HepG2 (cell line): ENCODE results near the gene SPOP.

Experiments used
- EZH2 ChIP-seq: conservative IDR thresholded peaks from 2 replicates; pipeline ENCODE4 v1.6.1; 2012; ENCODE audit warnings: mild to moderate bottlenecking, low read depth, low read length, moderate library complexity
- FOXM1 ChIP-seq: sonication (generic); formaldehyde crosslinking; IDR thresholded peaks from 2 replicates; pipeline ENCODE4 v1.5.0; 2020; ENCODE audit warnings: missing genetic modification reagents
- TF ChIP-seq, protein P1 (sequence below): sonication (generic); formaldehyde crosslinking; IDR thresholded peaks from 2 replicates; pipeline ENCODE4 v1.5.0; 2020; ENCODE audit warnings: mild to moderate bottlenecking, missing genetic modification reagents, moderate library complexity

DNA sequence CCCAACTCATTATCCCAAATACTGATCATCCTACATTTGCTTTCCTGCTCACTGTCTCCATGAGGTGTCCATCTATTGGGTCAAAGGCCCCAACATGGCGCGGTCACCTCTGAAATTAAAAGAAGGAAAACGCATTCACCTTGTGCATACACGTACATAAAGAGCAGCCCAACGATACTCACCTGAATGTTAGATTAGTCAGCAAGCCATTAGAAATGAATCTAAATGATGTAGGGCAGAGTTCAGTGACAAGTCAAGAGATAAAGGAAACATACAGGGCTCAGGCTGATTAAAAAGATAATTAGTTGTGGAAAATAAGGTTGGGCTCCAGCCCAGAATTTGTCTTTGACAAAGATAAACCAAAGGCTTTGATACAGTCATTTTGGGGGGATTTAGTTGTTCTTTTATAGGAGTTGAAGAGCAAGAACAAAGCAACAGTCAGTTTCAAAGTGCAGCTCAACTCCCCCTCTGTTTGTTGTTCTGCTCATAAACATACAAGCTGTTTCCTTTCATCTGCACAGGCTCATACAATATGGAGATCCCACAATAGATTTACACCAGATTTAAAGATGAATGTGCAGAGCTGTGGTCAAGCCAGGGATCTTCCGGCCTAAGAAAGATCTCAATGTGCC is 81.2 kb downstream of the SPOP start:
- TF ChIP-seq, protein P1, sequence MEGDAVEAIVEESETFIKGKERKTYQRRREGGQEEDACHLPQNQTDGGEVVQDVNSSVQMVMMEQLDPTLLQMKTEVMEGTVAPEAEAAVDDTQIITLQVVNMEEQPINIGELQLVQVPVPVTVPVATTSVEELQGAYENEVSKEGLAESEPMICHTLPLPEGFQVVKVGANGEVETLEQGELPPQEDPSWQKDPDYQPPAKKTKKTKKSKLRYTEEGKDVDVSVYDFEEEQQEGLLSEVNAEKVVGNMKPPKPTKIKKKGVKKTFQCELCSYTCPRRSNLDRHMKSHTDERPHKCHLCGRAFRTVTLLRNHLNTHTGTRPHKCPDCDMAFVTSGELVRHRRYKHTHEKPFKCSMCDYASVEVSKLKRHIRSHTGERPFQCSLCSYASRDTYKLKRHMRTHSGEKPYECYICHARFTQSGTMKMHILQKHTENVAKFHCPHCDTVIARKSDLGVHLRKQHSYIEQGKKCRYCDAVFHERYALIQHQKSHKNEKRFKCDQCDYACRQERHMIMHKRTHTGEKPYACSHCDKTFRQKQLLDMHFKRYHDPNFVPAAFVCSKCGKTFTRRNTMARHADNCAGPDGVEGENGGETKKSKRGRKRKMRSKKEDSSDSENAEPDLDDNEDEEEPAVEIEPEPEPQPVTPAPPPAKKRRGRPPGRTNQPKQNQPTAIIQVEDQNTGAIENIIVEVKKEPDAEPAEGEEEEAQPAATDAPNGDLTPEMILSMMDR (CRISPR knock-in tag) = no peak
- TF ChIP-seq EZH2 = no peak
- TF ChIP-seq FOXM1 (CRISPR knock-in tag) = no peak
